Type B pancreatic cell (in vitro differentiated cells): ENCODE results near the gene DMBX1. TPM values are rescaled to one million over a fixed set of nuclear protein-coding genes. Genes with fewer than 3 reads are reported as not detected.

Source experiments
- DNase-seq: peaks from one replicate; pipeline ENCODE4 v3.0.0; 2021; ENCODE audit warnings: mixed read lengths; ENCODE audit not compliant: unreplicated experiment; ENCODE audit errors: extremely low spot score
- H3K27ac Mint-ChIP-seq: 2 replicates; pipeline ENCODE4 v1.8.0; 2021; ENCODE audit warnings: mild to moderate bottlenecking, mixed read lengths
- H3K27me3 Mint-ChIP-seq: 2 replicates; pipeline ENCODE4 v1.8.0; 2021; ENCODE audit warnings: mixed read lengths
- H3K36me3 Mint-ChIP-seq: 2 replicates; pipeline ENCODE4 v1.8.0; 2021; ENCODE audit warnings: mixed read lengths
- H3K4me1 Mint-ChIP-seq: one replicate; pipeline ENCODE4 v1.8.0; 2021; ENCODE audit warnings: mixed read lengths; ENCODE audit not compliant: unreplicated experiment
- H3K4me3 Mint-ChIP-seq: 2 replicates; pipeline ENCODE4 v1.8.0; 2021; ENCODE audit warnings: mild to moderate bottlenecking, mixed read lengths
- H3K9me3 Mint-ChIP-seq: 2 replicates; pipeline ENCODE4 v1.8.0; 2021; ENCODE audit warnings: mixed read lengths
- total RNA-seq: library from RNA; stranded (reverse); gene quantifications from 2 replicates; pipeline ENCODE4 v1.2.1, GENCODE V29; 2021; ENCODE audit warnings: low replicate concordance
- TF ChIP-seq, protein P1 (sequence below): fragments of 200-600 bp; sonication (generic); conservative IDR thresholded peaks from 2 replicates; pipeline ENCODE4 v1.5.0; 2021; ENCODE audit warnings: antibody characterized with exemption, mild to moderate bottlenecking

The DMBX1 gene
- total RNA-seq, 1 donor from 2014 or later = 0.10 TPM

DNA sequence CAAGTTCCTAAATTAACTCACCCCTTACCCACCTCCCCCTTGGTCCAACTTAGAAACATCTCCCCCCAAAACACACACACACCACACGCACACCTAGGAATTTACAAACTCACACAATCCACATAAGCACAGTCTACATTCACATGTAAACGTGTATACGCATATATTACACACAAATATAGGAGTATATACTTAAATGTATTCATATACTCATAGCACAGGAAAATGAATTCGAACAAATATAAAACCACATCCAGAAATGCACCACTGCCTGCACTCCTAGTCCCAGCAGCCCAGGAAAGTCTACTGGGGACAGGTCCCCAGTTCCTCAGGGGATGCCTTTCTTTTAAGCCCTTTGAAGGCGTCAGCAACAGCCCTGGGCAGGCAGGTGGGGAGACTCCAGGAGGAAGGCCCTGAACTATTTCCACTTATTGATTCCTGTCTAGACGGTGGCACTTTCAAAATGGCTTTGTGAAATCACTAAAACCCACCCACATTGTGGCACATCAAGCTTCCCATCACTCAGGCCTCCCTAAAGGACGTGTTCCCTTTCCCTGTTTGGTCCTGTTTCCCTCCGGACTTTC is 3.1 kb upstream of the DMBX1 start:
- H3K4me1 Mint-ChIP-seq = peaks cover 10% of the 10 kb centered on the region
- TF ChIP-seq, protein P1, sequence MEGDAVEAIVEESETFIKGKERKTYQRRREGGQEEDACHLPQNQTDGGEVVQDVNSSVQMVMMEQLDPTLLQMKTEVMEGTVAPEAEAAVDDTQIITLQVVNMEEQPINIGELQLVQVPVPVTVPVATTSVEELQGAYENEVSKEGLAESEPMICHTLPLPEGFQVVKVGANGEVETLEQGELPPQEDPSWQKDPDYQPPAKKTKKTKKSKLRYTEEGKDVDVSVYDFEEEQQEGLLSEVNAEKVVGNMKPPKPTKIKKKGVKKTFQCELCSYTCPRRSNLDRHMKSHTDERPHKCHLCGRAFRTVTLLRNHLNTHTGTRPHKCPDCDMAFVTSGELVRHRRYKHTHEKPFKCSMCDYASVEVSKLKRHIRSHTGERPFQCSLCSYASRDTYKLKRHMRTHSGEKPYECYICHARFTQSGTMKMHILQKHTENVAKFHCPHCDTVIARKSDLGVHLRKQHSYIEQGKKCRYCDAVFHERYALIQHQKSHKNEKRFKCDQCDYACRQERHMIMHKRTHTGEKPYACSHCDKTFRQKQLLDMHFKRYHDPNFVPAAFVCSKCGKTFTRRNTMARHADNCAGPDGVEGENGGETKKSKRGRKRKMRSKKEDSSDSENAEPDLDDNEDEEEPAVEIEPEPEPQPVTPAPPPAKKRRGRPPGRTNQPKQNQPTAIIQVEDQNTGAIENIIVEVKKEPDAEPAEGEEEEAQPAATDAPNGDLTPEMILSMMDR = no peak
- H3K27ac Mint-ChIP-seq = no peak overlapping the region
- peak overlapping the region; percentile 37 for H3K4me3 Mint-ChIP-seq
- peaks cover 95% of the 10 kb centered on the region for H3K27me3 Mint-ChIP-seq
- DNase-seq = no peak
- peaks cover 4% of the 10 kb centered on the region for H3K36me3 Mint-ChIP-seq
- H3K9me3 Mint-ChIP-seq = no peaks in the 10 kb centered on the region

DNA sequence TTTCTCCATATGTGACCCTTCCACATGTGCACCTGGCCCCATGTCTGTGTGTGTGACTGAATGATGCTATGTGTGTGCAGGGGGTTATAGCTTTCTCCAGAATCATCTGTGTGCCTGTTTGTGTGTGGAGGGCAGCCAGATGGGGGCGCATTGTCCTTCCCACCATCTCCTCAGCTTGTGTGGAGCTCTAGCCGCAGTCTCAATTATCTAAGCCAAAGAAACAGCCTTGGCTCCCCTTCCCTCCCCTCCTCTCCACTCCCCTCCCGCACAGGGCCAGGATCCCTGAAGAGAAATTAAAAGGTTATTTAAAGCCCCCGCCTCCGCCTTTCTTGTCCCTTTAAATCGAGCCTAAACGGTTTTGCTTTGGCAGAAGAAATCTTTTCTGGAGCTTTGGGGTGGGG is 1.8 kb upstream of the DMBX1 start:
- H3K27me3 Mint-ChIP-seq = peaks cover 95% of the 10 kb centered on the region
- no peaks in the 10 kb centered on the region for H3K9me3 Mint-ChIP-seq
- peaks cover 4% of the 10 kb centered on the region for H3K36me3 Mint-ChIP-seq
- peak overlapping the region; percentile 57 for H3K4me3 Mint-ChIP-seq
- H3K4me1 Mint-ChIP-seq = peaks cover 15% of the 10 kb centered on the region
- TF ChIP-seq, protein P1 = peak; percentile 46
- no peak for DNase-seq
- H3K27ac Mint-ChIP-seq = no peak overlapping the region

DNA sequence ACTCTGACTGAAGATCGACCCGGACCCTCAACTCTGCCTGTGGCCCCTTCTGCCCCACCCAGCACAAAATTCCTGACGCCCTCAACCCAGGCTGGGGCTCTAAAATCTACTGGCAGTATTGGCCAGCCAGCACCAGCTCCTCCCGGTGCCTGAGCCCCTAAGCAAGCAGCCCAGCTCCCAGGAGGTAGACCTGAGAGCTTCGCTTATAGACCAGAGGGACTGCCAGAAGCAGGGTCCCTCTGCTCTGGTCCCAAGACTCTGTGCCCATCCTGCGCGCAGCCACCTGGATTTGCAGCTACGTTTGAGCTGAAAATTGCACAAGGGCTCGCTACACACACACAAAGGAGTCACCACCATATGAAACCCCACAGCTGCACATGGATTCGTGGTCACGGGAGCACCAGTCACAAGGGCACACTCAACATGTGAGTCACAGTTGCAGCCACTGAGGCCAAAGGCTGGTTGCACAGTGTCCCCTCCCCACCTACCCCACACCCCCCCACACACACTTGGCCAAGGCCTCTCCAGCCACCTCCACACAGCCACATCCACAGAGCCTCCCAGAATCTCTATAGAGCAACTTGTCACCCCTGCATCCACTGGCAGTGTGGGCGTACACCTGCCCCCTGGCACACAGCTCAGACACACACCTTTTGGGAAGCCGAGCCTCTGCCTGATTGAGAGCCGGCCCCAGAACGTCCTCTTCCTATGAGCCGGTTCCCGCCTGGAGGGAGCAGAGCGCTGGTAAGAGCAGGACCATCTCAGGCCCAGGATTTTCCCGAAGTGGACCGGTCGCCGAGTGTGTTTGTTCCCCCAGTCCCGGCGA is 1.1 kb upstream of the DMBX1 start:
- peaks cover 4% of the 10 kb centered on the region for H3K36me3 Mint-ChIP-seq
- TF ChIP-seq, protein P1 = no peak
- H3K4me3 Mint-ChIP-seq = peak overlapping the region; percentile 85
- H3K9me3 Mint-ChIP-seq = no peaks in the 10 kb centered on the region
- DNase-seq = no peak
- H3K27me3 Mint-ChIP-seq = peaks cover 95% of the 10 kb centered on the region
- peak overlapping the region; percentile 72 for H3K27ac Mint-ChIP-seq
- peaks cover 15% of the 10 kb centered on the region for H3K4me1 Mint-ChIP-seq

DNA sequence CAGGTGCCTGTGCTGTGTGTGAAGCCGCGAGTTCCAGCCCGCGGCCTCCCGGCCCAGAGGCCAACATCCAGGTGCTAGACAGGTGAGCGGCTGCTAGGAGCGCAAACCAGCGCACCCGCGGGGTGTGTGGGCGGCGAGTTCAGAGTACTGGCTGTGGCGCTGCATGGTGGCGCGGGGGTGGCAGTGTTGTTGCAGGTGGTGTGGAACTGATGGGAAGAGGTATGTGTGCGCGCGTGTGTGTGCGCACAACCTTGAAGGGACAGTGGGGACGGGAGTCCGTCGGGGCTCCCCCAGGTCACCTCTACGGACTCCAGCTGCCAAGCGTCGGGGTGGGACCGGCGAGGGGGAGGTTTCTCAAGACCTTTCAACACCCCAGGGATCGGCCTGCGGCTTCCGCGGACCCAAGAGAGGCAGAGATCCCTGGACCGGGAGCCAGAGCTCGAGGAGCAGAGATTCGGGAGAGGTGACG is 433 bp upstream of the DMBX1 start:
- H3K27ac Mint-ChIP-seq = peak overlapping the region; percentile 72
- DNase-seq = no peak
- H3K4me3 Mint-ChIP-seq = peak overlapping the region; percentile 85
- TF ChIP-seq, protein P1 = no peak
- peaks cover 19% of the 10 kb centered on the region for H3K4me1 Mint-ChIP-seq
- H3K27me3 Mint-ChIP-seq = peaks cover 95% of the 10 kb centered on the region
- peaks cover 4% of the 10 kb centered on the region for H3K36me3 Mint-ChIP-seq
- no peaks in the 10 kb centered on the region for H3K9me3 Mint-ChIP-seq

DNA sequence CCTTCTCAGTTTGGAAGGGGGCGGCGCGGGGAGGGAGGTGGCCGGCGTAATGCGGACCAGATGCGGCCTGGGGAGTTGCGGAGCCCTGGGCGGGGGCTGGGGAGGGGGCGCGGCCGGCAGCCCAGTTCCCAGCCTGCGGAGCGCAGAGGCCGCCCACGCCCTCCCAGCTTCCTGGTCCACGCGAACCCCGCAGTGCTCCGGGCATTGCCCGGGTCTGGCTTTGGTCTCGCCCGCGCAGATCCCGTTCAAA is 695 bp downstream of the DMBX1 start:
- peak overlapping the region; percentile 76 for H3K4me3 Mint-ChIP-seq

More for the DNA sequence above, 695 bp downstream of the DMBX1 start:
- peaks cover 19% of the 10 kb centered on the region for H3K4me1 Mint-ChIP-seq
- H3K9me3 Mint-ChIP-seq = no peaks in the 10 kb centered on the region
- TF ChIP-seq, protein P1 = no peak
- no peak for DNase-seq
- peaks cover 95% of the 10 kb centered on the region for H3K27me3 Mint-ChIP-seq
- H3K36me3 Mint-ChIP-seq = peaks cover 4% of the 10 kb centered on the region
- no peak overlapping the region for H3K27ac Mint-ChIP-seq
